ENCODE measurements around the gene C20orf173.

Gene C20orf173

DNA sequence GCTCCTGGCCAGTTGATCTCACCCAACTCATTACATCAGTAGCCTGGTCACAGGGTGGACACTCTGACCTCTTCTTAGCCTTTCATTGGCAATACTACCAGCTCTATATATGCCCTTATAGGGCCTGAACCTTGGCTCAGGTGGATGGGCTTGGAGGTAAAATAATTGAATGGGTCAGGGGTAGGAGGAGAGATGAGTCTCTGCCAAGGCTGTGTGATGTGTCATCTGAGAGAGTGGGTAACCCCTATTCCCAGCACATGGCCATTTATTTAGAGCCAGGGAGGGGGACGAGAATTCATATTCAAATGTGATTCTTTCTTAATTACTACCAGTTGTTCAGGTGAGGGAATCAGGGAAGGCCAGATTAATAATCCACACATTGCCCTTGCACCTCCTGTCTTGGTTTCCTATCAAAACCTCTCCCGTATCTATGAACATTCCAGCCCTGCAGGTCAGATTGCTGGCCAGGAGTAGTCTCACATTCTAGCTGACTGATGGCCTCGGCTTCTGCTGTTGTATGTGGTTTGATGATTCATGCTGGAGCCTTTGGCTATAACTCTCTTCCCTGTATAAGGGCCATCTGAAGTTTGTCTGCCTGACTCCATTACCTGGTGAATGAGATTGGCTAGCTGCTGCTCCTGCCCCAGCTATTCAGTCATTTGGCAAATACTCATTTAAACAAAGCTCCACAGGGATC, 13.4 kb downstream of the C20orf173 start:
- Mint-ChIP-seq H3K4me1 (no peaks in the 10 kb centered on the region), H3K4me3 (no peak overlapping the region), H3K36me3 (ENCODE audit: low read depth) (peaks cover 10% of the 10 kb centered on the region), H3K27me3 (ENCODE audit: low read depth, poor library complexity) (peaks cover 3% of the 10 kb centered on the region), H3K9me3 (no peaks in the 10 kb centered on the region), H3K27ac (no peak overlapping the region)
- no peak for TF ChIP-seq CTCF (IDR thresholded peaks at IDR 0.05)
- no peak for DNase-seq

- Mint-ChIP-seq H3K36me3 (ENCODE audit: low read depth) (peaks cover 10% of the 10 kb centered on the region), H3K9me3 (no peaks in the 10 kb centered on the region), H3K27me3 (ENCODE audit: low read depth, poor library complexity) (no peaks in the 10 kb centered on the region), H3K27ac (no peak overlapping the region), H3K4me3 (no peak overlapping the region), H3K4me1 (no peaks in the 10 kb centered on the region)
- no peak for TF ChIP-seq CTCF (IDR thresholded peaks at IDR 0.05)
- DNase-seq = no peak
Measured at GRCh38 chr20:35515341-35515740, 14.1 kb downstream of the C20orf173 start.

DNA sequence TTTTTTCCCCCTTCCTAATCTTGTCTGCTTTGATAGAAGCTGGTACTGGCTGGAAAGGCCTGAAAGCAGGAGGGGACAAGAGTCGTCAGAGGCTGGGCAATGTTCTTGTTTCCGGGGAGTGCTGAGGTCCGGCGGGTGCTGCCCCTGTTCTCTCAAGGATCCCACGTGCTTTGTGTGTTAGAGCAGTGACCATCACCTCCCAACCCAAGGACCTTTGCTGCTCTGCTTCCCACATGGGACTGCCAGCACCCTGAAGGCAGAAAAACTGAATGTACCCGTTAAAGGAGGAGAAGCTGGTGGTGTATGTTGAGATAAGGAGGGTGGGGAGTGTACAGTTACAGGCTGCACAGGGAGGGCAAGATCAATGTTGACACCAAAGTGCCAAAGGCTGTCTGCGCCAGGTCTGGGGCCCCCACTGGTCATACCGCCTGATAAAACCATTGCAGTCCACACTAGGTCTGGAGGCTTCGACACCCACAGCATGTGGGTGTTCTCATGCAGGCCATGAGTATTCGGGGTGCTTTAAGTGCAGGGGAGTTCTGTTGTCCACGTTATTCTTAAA, 15.0 kb downstream of the C20orf173 start:
- no peak for TF ChIP-seq CTCF (IDR thresholded peaks at IDR 0.05)
- Mint-ChIP-seq H3K4me3 (no peak overlapping the region), H3K9me3 (no peaks in the 10 kb centered on the region), H3K27me3 (ENCODE audit: low read depth, poor library complexity) (no peaks in the 10 kb centered on the region), H3K4me1 (no peaks in the 10 kb centered on the region), H3K27ac (peak overlapping the region; percentile 77), H3K36me3 (ENCODE audit: low read depth) (peaks cover 15% of the 10 kb centered on the region)
- no peak for DNase-seq

DNA sequence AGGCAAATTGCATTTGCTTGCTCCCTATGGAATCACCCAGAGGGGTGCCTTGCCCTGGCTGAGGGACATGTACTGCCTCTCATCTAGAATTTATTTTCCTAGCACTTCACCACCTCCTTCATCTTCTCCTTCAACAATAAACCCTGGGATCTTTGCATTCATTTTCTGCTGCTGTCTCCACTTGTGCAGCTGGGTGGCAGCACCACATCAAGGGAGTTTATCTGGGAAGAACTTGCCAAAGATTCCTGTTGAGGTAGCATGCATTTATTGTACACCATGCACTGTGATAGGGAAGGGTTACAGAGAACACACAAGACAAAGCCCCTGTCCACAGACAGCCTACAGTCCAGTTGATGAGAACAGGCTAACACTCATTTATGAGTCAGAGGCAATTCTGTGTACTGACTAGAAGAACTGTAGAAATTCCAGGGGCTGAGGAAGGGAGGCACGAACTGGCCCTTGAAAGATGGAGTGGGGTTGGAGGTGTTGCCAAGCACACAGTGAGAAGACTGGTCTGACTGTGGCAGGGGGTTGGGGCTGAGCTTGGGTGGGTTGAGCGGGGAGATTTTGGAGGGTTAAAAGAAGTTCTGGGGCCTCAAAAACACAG, 17.5 kb downstream of the C20orf173 start:
- no peaks in the 10 kb centered on the region for H3K27me3 Mint-ChIP-seq (ENCODE audit: low read depth, poor library complexity)
- H3K4me1 Mint-ChIP-seq = no peaks in the 10 kb centered on the region
- DNase-seq = no peak
- peaks cover 24% of the 10 kb centered on the region for H3K36me3 Mint-ChIP-seq (ENCODE audit: low read depth)
- H3K4me3 Mint-ChIP-seq = no peak overlapping the region
- H3K27ac Mint-ChIP-seq = peak overlapping the region; percentile 2
- TF ChIP-seq CTCF (IDR thresholded peaks at IDR 0.05) = peak; percentile 34
- H3K9me3 Mint-ChIP-seq = no peaks in the 10 kb centered on the region

DNA sequence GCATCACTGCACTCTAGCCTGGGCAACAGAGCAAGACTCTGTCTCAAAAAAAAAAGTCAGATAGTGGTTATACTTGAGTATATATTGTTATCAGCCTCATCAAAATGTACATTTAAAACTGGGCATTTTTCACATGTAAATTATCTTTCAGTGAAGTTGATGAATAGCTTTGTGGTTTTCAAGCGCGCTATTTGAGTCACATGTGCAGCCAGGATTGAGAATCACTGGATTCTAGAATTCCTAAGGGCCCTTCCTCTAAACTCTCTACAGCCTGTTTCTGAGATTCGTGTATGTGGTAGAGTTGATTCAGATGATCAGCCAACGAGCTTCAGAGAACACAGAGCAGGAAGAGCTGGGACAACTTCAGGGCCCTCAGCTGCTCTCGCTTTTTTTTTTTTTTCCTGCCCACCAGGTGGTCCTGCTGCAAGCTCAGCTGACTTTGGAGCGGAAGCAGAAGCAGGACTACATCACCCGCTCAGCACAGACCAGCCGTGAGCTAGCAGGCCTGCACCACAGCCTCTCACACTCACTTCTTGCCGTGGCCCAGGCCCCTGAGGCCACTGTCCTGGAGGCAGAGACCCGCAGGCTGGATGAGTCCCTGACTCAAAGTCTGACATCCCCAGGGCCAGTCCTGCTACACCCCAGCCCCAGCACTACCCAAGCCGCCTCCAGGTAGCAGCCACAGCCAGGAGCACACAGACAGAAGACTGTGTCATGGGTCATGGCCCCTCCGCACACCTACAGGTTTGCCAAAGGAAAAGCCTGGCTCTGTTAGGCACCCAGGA, 18.3 kb downstream of the C20orf173 start:
- DNase-seq = no peak
- Mint-ChIP-seq H3K27ac (no peak overlapping the region), H3K4me3 (no peak overlapping the region), H3K9me3 (no peaks in the 10 kb centered on the region), H3K4me1 (no peaks in the 10 kb centered on the region), H3K36me3 (ENCODE audit: low read depth) (peaks cover 27% of the 10 kb centered on the region), H3K27me3 (ENCODE audit: low read depth, poor library complexity) (no peaks in the 10 kb centered on the region)
- TF ChIP-seq CTCF (IDR thresholded peaks at IDR 0.05) = no peak

All from nephron progenitor cell (in vitro differentiated cells).